IMR-90 (cell line): Measurements from ENCODE around the gene DVL1. TPM values are rescaled to one million over a fixed set of nuclear protein-coding genes. Genes with fewer than 3 reads are reported as not detected.

Experiments used
- ATAC-seq: fragments of 200-7000 bp; cut with Tn5 transposase; 2 replicates; pipeline ENCODE4 v1.9.1; 2020; ENCODE audit warnings: low read depth, mild to moderate bottlenecking, moderate library complexity
- BruUV-seq: library from RNA; stranded (reverse); fragments of 400-500 nt; replicated peaks from 2 replicates; lab custom pipeline; 2021; lab: Mats Ljungman, UMichigan
- CTCF ChIA-PET: fragments of 300-600 bp; formaldehyde crosslinking; extraction: SDS; loops from one replicate; lab custom pipeline; 2021; ENCODE audit warnings: antibody characterized with exemption; lab: Yijun Ruan, JAX
- POLR2A ChIA-PET: fragments of 300-600 bp; sonication (Branson Sonifier 250); formaldehyde crosslinking; loops from one replicate; lab custom pipeline; 2022; ENCODE audit warnings: antibody characterized with exemption; ENCODE audit not compliant: unreplicated experiment; lab: Charles Lee
- DNase-seq: peaks from one replicate; pipeline ENCODE4 v3.0.0; 2013
- H2AFZ ChIP-seq: replicated peaks from 2 replicates; pipeline ENCODE3; 2013; ENCODE audit warnings: low read length, mild to moderate bottlenecking; ENCODE audit not compliant: poor library complexity
- H2AK5ac ChIP-seq: 2 replicates; pipeline ENCODE4 v1.6.1; 2013; ENCODE audit warnings: low read depth, low read length, inconsistent platforms
- H2AK9ac ChIP-seq: replicated peaks from 2 replicates; pipeline ENCODE3; 2013; ENCODE audit warnings: mild to moderate bottlenecking, low read depth, low read length, moderate library complexity; ENCODE audit not compliant: poor library complexity
- H2BK120ac ChIP-seq: 2 replicates; pipeline ENCODE4 v1.6.1; 2013; ENCODE audit warnings: low read depth, low read length, inconsistent platforms
- H2BK15ac ChIP-seq: 3 replicates; pipeline ENCODE4 v1.6.1; 2013; ENCODE audit warnings: low read depth, low read length, inconsistent platforms
- H2BK20ac ChIP-seq: 2 replicates; pipeline ENCODE4 v1.6.1; 2013; ENCODE audit warnings: low read depth, mild to moderate bottlenecking, inconsistent platforms, low read length, moderate library complexity
- H2BK5ac ChIP-seq: 2 replicates; pipeline ENCODE4 v1.6.1; 2013; ENCODE audit warnings: mild to moderate bottlenecking, low read depth, low read length, inconsistent platforms; ENCODE audit not compliant: poor library complexity, severe bottlenecking
- H3K14ac ChIP-seq: replicated peaks from 2 replicates; pipeline ENCODE4 v1.6.1; 2013; ENCODE audit warnings: low read depth, low read length, inconsistent platforms
- H3K18ac ChIP-seq: 2 replicates; pipeline ENCODE4 v1.6.1; 2013; ENCODE audit warnings: low read depth, low read length, control low read depth
- H3K23ac ChIP-seq: 2 replicates; pipeline ENCODE4 v1.6.1; 2013; ENCODE audit warnings: low read depth, low read length, inconsistent platforms
- H3K27ac ChIP-seq: 2 replicates; pipeline ENCODE4 v1.5.1; 2013; ENCODE audit warnings: mild to moderate bottlenecking, control low read depth, low read length; ENCODE audit not compliant: insufficient read depth
- H3K27me3 ChIP-seq: 2 replicates; pipeline ENCODE4 v1.6.1; 2013; ENCODE audit warnings: low read length; ENCODE audit not compliant: control insufficient read depth, insufficient read depth
- H3K36me3 ChIP-seq: 2 replicates; pipeline ENCODE4 v1.6.1; 2013; ENCODE audit warnings: low read length, mixed read lengths; ENCODE audit not compliant: control insufficient read depth, insufficient read depth
- H3K4ac ChIP-seq: 2 replicates; pipeline ENCODE4 v1.6.1; 2013; ENCODE audit warnings: low read depth, low read length, inconsistent platforms
- H3K4me1 ChIP-seq: 2 replicates; pipeline ENCODE4 v1.6.1; 2013; ENCODE audit warnings: low read length, mixed read lengths; ENCODE audit not compliant: control insufficient read depth, insufficient read depth
- H3K4me2 ChIP-seq: 2 replicates; pipeline ENCODE4 v1.6.1; 2013; ENCODE audit warnings: low read depth, mild to moderate bottlenecking, control low read depth, low read length, moderate library complexity
- H3K4me3 ChIP-seq: 2 replicates; pipeline ENCODE4 v1.5.1; 2013; ENCODE audit warnings: low read depth, mild to moderate bottlenecking, control low read depth, low read length, moderate library complexity; ENCODE audit not compliant: insufficient read depth
- H3K56ac ChIP-seq: 2 replicates; pipeline ENCODE4 v1.6.1; 2013; ENCODE audit warnings: low read length, inconsistent platforms; ENCODE audit not compliant: insufficient read depth; ENCODE audit errors: extremely low read depth
- H3K79me1 ChIP-seq, 2 experiments: 2 replicates each; pipeline ENCODE4 v1.6.1; 2013; ENCODE audit warnings: low read length in 2 of 2, inconsistent platforms in 1 of 2, low read depth in 1 of 2
- H3K9ac ChIP-seq: 2 replicates; pipeline ENCODE4 v1.6.1; 2013; ENCODE audit warnings: low read depth, low read length, control low read depth
- H3K9me1 ChIP-seq: 2 replicates; pipeline ENCODE4 v1.6.1; 2013; ENCODE audit warnings: low read length, inconsistent platforms; ENCODE audit not compliant: insufficient read depth
- H3K9me3 ChIP-seq: 2 replicates; pipeline ENCODE4 v1.6.1; 2013; ENCODE audit warnings: low read length; ENCODE audit not compliant: control insufficient read depth, insufficient read depth
- H4K20me1 ChIP-seq: 2 replicates; pipeline ENCODE4 v1.6.1; 2013; ENCODE audit warnings: low read length, inconsistent platforms; ENCODE audit not compliant: insufficient read depth
- H4K5ac ChIP-seq: 2 replicates; pipeline ENCODE4 v1.6.1; 2013; ENCODE audit warnings: mild to moderate bottlenecking, low read depth, low read length, control low read depth
- H4K8ac ChIP-seq, 2 experiments: 2 replicates each; pipeline ENCODE4 v1.6.1; 2013; ENCODE audit warnings: low read depth in 2 of 2, low read length in 2 of 2, control low read depth in 1 of 2, inconsistent platforms in 1 of 2
- H4K91ac ChIP-seq: 2 replicates; pipeline ENCODE4 v1.6.1; 2013; ENCODE audit warnings: low read depth, low read length, inconsistent platforms; ENCODE audit not compliant: insufficient read depth
- BHLHE40 ChIP-seq: fragments of 150-350 bp; IDR thresholded peaks from 2 replicates; pipeline ENCODE4 v1.6.1; 2016; ENCODE audit warnings: mild to moderate bottlenecking, low read depth, low read length
- CEBPB ChIP-seq: IDR thresholded peaks from 2 replicates; pipeline ENCODE4 v1.6.1; 2012; ENCODE audit warnings: low read depth, low read length, improper control_type of control experiment
- CHD1 ChIP-seq: IDR thresholded peaks from 2 replicates; pipeline ENCODE4 v1.6.1; 2012; ENCODE audit warnings: low read depth, low read length, improper control_type of control experiment
- FOS ChIP-seq: fragments of 150-350 bp; IDR thresholded peaks from 2 replicates; pipeline ENCODE4 v1.6.1; 2016; ENCODE audit warnings: low read depth, low read length
- MAFK ChIP-seq: IDR thresholded peaks from 2 replicates; pipeline ENCODE4 v1.6.1; 2012; ENCODE audit warnings: low read depth, low read length, improper control_type of control experiment
- MAZ ChIP-seq: IDR thresholded peaks from 2 replicates; pipeline ENCODE4 v1.6.1; 2012; ENCODE audit warnings: low read depth, mild to moderate bottlenecking, low read length, improper control_type of control experiment, moderate library complexity, borderline replicate concordance
- MXI1 ChIP-seq: IDR thresholded peaks from 2 replicates; pipeline ENCODE4 v1.6.1; 2012; ENCODE audit warnings: low read depth, mild to moderate bottlenecking, low read length, moderate library complexity, borderline replicate concordance
- NFE2L2 ChIP-seq: fragments of 150-350 bp; IDR thresholded peaks from 2 replicates; pipeline ENCODE4 v1.6.1; 2016; ENCODE audit warnings: low read depth, mild to moderate bottlenecking, low read length
- POLR2A ChIP-seq: IDR thresholded peaks from 2 replicates; pipeline ENCODE4 v1.6.1; 2012; ENCODE audit warnings: mild to moderate bottlenecking, low read depth, low read length
- RAD21 ChIP-seq: IDR thresholded peaks from 2 replicates; pipeline ENCODE4 v1.6.1; 2012; ENCODE audit warnings: low read length, improper control_type of control experiment
- RCOR1 ChIP-seq: IDR thresholded peaks from 2 replicates; pipeline ENCODE4 v1.6.1; 2012; ENCODE audit warnings: mild to moderate bottlenecking, low read length, improper control_type of control experiment; ENCODE audit not compliant: insufficient replicate concordance
- RFX5 ChIP-seq: IDR thresholded peaks from 2 replicates; pipeline ENCODE4 v1.8.0; 2012; ENCODE audit warnings: low read depth, mild to moderate bottlenecking, low read length, moderate library complexity
- SMC3 ChIP-seq: fragments of 150-350 bp; IDR thresholded peaks from 2 replicates; pipeline ENCODE4 v1.6.1; 2016; ENCODE audit warnings: low read depth, mild to moderate bottlenecking, antibody characterized with exemption, low read length, moderate library complexity
- WGBS, 2 experiments: methylation state at CpG; one replicate each; pipeline versions ENCODE4 v1.1.5 to v1.1.7; 2013; ENCODE audit warnings: missing lambda C conversion rate in 2 of 2; ENCODE audit not compliant: insufficient read length in 1 of 2; ENCODE audit errors: extremely low coverage in 2 of 2; 5-methylcytosine and 5-hydroxymethylcytosine counted together
- dilution Hi-C: fragments of 300-500 bp; cut with HindIII; formaldehyde crosslinking; loops from one replicate; pipeline ENCODE4 v1.14.3; 2018; ENCODE audit warnings: low sequenced_read_pairs; ENCODE audit not compliant: unreplicated experiment
- in situ Hi-C: fragments of 300-500 bp; cut with MboI; formaldehyde crosslinking; loops from 3 replicates; pipeline ENCODE4 v1.14.3; 2019; ENCODE audit warnings: low sequenced_read_pairs, inconsistent platforms, mixed read lengths
- intact Hi-C: fragments of 100-400 bp; cut with micrococcal nuclease; formaldehyde crosslinking; loops from 2 replicates; pipeline ENCODE4 v1.10.0; 2022
- polyA plus RNA-seq, 3 experiments: library from polyadenylated mRNA; depleted of rRNA; stranded (reverse); fragments of >200 nt; gene quantifications; 2 replicates each; pipeline ENCODE4 v1.2.3, GENCODE V29; 2012; ENCODE audit warnings: low replicate concordance in 1 of 3
- total RNA-seq: library from RNA; depleted of rRNA; stranded (reverse); fragments of >200 nt; gene quantifications from 2 replicates; pipeline ENCODE4 v1.2.3, GENCODE V29; 2012
- TF ChIP-seq, protein P1 (sequence below): fragments of 150-350 bp; IDR thresholded peaks from 2 replicates; pipeline ENCODE4 v1.6.1; 2017; ENCODE audit warnings: mild to moderate bottlenecking, antibody characterized with exemption, low read length, low read depth
- TF ChIP-seq, protein P2 (sequence below): fragments of 150-350 bp; IDR thresholded peaks from 2 replicates; pipeline ENCODE4 v1.6.1; 2016; ENCODE audit warnings: low read depth, mild to moderate bottlenecking, low read length, moderate library complexity, borderline replicate concordance
- TF ChIP-seq, protein P3 (sequence below): conservative IDR thresholded peaks from 2 replicates; pipeline ENCODE4 v1.5.1; 2012; ENCODE audit warnings: mild to moderate bottlenecking, low read depth, low read length, improper control_type of control experiment

DVL1 gene
- total and polyA plus RNA-seq, 2 of the 4 experiments (the other 2 are of a cell fraction): 27.2 to 35.9 TPM

DNA sequence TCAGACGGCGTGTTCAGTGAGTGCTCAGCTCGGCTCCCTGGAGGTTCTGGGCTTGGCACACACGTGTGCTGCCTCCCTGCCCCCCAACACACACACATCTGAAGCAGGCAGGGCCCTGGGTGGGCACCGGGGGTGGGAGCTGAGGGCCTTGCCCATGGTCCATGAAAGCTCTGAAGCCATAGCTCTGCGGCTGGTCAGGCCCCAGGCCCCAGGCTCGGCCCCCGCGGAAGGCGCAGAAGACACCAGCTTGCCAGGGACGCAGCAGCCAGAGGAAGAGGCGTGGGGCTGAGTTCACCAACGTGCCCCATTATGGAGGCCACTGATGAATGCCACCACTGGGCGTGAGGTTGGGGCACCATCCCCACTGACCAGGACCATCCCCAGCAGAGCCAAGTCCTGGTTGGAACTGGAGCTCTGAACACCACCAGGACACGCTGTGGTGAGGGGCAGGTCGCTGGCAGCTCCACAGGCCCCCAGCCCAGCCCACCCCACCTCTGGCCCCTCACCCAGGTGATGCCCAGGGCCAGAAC, 21.6 kb upstream of the DVL1 start:
- Histone ChIP-seq H3K27ac (no peak overlapping the region), H3K27me3 (no peaks in the 10 kb centered on the region), H3K9ac (no peak overlapping the region), H3K14ac (no peak overlapping the region), H3K4me1 (peaks cover 11% of the 10 kb centered on the region), H3K9me1 (0 out of 2 replicates have a peak, but pooled peaks cover 3% of the 10 kb centered on the region), H2AK9ac (no peak overlapping the region), H3K4ac (no peak overlapping the region), H3K23ac (no peak overlapping the region), H2AFZ (no peak overlapping the region), H4K91ac (no peak overlapping the region), H3K4me3 (no peak overlapping the region), H2BK120ac (no peak overlapping the region), H4K8ac (no peak overlapping the region), H2BK15ac (no peak overlapping the region), H4K20me1 (peaks cover 11% of the 10 kb centered on the region; the same call in 1 of the 2 replicates), H3K4me2 (no peak overlapping the region), H2AK5ac (no peak overlapping the region), H3K56ac (no peak overlapping the region), H4K5ac (no peak overlapping the region), H3K79me1 (peaks cover under 1 to 46% of the 10 kb centered on the region in 2 experiments; a peak in 3 of 4 replicates), H2BK20ac (no peak overlapping the region), H3K18ac (no peak overlapping the region), H3K9me3 (no peaks in the 10 kb centered on the region), H3K36me3 (peaks cover 8% of the 10 kb centered on the region), H2BK5ac (no peak overlapping the region)
- no TSS peak for BruUV-seq
- 92% methylated on average over 9 of the region's 16 CpGs; no CpG with 5 or more reads in 1 of the 2 experiments for WGBS, 2 experiments
- ATAC-seq (no peak), DNase-seq (no peak)
- ChIA-PET POLR2A (no interaction called here), CTCF (interaction anchor here (0.5 kb wide), 1 partner anchor 119 kb away, joined by 3 read pairs; no protein-coding TSS in a partner anchor)
- dilution Hi-C loops: no loop called here
- intact Hi-C loops: no loop called here
- TF ChIP-seq NFE2L2 (no peak), CEBPB (no peak), FOS (no peak), SMC3 (no peak), CHD1 (no peak), RCOR1 (no peak), RFX5 (no peak), RAD21 (no peak), MAFK (no peak), POLR2A (no peak), BHLHE40 (no peak), MAZ (no peak), MXI1 (no peak)
- TF ChIP-seq, protein P1, sequence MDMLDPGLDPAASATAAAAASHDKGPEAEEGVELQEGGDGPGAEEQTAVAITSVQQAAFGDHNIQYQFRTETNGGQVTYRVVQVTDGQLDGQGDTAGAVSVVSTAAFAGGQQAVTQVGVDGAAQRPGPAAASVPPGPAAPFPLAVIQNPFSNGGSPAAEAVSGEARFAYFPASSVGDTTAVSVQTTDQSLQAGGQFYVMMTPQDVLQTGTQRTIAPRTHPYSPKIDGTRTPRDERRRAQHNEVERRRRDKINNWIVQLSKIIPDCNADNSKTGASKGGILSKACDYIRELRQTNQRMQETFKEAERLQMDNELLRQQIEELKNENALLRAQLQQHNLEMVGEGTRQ: no peak
- TF ChIP-seq, protein P2, sequence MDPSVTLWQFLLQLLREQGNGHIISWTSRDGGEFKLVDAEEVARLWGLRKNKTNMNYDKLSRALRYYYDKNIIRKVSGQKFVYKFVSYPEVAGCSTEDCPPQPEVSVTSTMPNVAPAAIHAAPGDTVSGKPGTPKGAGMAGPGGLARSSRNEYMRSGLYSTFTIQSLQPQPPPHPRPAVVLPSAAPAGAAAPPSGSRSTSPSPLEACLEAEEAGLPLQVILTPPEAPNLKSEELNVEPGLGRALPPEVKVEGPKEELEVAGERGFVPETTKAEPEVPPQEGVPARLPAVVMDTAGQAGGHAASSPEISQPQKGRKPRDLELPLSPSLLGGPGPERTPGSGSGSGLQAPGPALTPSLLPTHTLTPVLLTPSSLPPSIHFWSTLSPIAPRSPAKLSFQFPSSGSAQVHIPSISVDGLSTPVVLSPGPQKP: no peak
- TF ChIP-seq, protein P3, sequence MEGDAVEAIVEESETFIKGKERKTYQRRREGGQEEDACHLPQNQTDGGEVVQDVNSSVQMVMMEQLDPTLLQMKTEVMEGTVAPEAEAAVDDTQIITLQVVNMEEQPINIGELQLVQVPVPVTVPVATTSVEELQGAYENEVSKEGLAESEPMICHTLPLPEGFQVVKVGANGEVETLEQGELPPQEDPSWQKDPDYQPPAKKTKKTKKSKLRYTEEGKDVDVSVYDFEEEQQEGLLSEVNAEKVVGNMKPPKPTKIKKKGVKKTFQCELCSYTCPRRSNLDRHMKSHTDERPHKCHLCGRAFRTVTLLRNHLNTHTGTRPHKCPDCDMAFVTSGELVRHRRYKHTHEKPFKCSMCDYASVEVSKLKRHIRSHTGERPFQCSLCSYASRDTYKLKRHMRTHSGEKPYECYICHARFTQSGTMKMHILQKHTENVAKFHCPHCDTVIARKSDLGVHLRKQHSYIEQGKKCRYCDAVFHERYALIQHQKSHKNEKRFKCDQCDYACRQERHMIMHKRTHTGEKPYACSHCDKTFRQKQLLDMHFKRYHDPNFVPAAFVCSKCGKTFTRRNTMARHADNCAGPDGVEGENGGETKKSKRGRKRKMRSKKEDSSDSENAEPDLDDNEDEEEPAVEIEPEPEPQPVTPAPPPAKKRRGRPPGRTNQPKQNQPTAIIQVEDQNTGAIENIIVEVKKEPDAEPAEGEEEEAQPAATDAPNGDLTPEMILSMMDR: no peak
- in situ Hi-C loops: no loop called here
